WTC11 (cell line): ENCODE data around the gene FBN2. TPM values are rescaled to one million over a fixed set of nuclear protein-coding genes. Genes with fewer than 3 reads are reported as not detected.

Source experiments
- ATAC-seq: fragments of 200-7000 bp; cut with Tn5 transposase; 2 replicates; pipeline ENCODE4 v1.10.0; 2021; ENCODE audit warnings: mild to moderate bottlenecking, moderate library complexity
- CTCF ChIA-PET: fragments of 300-600 bp; sonication (Branson Sonifier 250); formaldehyde crosslinking; loops from one replicate; lab custom pipeline; 2021; ENCODE audit warnings: antibody characterized with exemption; lab: Charles Lee
- POLR2A ChIA-PET: fragments of 350-600 bp; sonication (Branson Sonifier 250); formaldehyde crosslinking; loops from one replicate; lab custom pipeline; 2021; ENCODE audit warnings: antibody characterized with exemption; lab: Charles Lee
- DNase-seq: peaks from one replicate; pipeline ENCODE4 v3.0.0; 2021; ENCODE audit warnings: low spot score
- H3K27ac Mint-ChIP-seq: 2 replicates; pipeline ENCODE4 v1.8.0; 2021; ENCODE audit warnings: mixed read lengths
- H3K27me3 Mint-ChIP-seq: 2 replicates; pipeline ENCODE4 v1.8.0; 2021; ENCODE audit warnings: low read depth, mild to moderate bottlenecking, moderate library complexity, mixed read lengths
- H3K36me3 Mint-ChIP-seq: 2 replicates; pipeline ENCODE4 v1.8.0; 2021; ENCODE audit warnings: mixed read lengths
- H3K4me1 Mint-ChIP-seq: 2 replicates; pipeline ENCODE4 v1.8.0; 2022; ENCODE audit warnings: mixed read lengths
- H3K4me3 Mint-ChIP-seq: 2 replicates; pipeline ENCODE4 v1.8.0; 2021; ENCODE audit warnings: mild to moderate bottlenecking, moderate library complexity, mixed read lengths
- H3K9me3 Mint-ChIP-seq: 2 replicates; pipeline ENCODE4 v1.8.0; 2021; ENCODE audit warnings: mixed read lengths
- ATF6 ChIP-seq: sonication (generic); formaldehyde crosslinking; IDR thresholded peaks from 2 replicates; pipeline ENCODE4 v1.8.1; 2023; ENCODE audit warnings: mild to moderate bottlenecking, missing genetic modification reagents
- E2F4 ChIP-seq: sonication (generic); formaldehyde crosslinking; IDR thresholded peaks from 2 replicates; pipeline ENCODE4 v1.8.1; 2022; ENCODE audit warnings: low read depth, mild to moderate bottlenecking, moderate library complexity, missing genetic modification reagents, borderline replicate concordance
- ETV6 ChIP-seq: sonication (generic); formaldehyde crosslinking; IDR thresholded peaks from 2 replicates; pipeline ENCODE4 v1.8.1; 2022; ENCODE audit warnings: mild to moderate bottlenecking, missing genetic modification reagents
- NFYB ChIP-seq: sonication (generic); formaldehyde crosslinking; conservative IDR thresholded peaks from 2 replicates; pipeline ENCODE4 v1.8.0; 2022; ENCODE audit warnings: low read depth, missing genetic modification reagents
- OVOL2 ChIP-seq: fragments of 250-450 bp; sonication (Bioruptor Pico); IDR thresholded peaks from 2 replicates; pipeline ENCODE4 v1.9.0; 2021; ENCODE audit warnings: mild to moderate bottlenecking, borderline replicate concordance
- PREB ChIP-seq: sonication (generic); formaldehyde crosslinking; IDR thresholded peaks from 2 replicates; pipeline ENCODE4 v1.8.1; 2022; ENCODE audit warnings: mild to moderate bottlenecking, missing genetic modification reagents, moderate library complexity, borderline replicate concordance
- SMAD3 ChIP-seq: sonication (generic); formaldehyde crosslinking; IDR thresholded peaks from 2 replicates; pipeline ENCODE4 v1.8.0; 2022; ENCODE audit warnings: missing genetic modification reagents, mild to moderate bottlenecking, borderline replicate concordance
- SP1 ChIP-seq: sonication (generic); formaldehyde crosslinking; conservative IDR thresholded peaks from 2 replicates; pipeline ENCODE4 v1.8.1; 2022; ENCODE audit warnings: missing genetic modification reagents
- TEAD1 ChIP-seq: sonication (generic); formaldehyde crosslinking; IDR thresholded peaks from 2 replicates; pipeline ENCODE4 v1.8.0; 2022; ENCODE audit warnings: mild to moderate bottlenecking, missing genetic modification reagents
- USF2 ChIP-seq: sonication (generic); formaldehyde crosslinking; IDR thresholded peaks from 2 replicates; pipeline ENCODE4 v1.8.1; 2023; ENCODE audit warnings: mild to moderate bottlenecking, missing genetic modification reagents, moderate library complexity
- ZBTB43 ChIP-seq: sonication (generic); formaldehyde crosslinking; IDR thresholded peaks from 2 replicates; pipeline ENCODE4 v1.8.1; 2023; ENCODE audit warnings: mild to moderate bottlenecking, missing genetic modification reagents
- ZNF138 ChIP-seq: sonication (generic); formaldehyde crosslinking; conservative IDR thresholded peaks from 2 replicates; pipeline ENCODE4 v1.8.1; 2022; ENCODE audit warnings: mild to moderate bottlenecking, moderate library complexity, missing genetic modification reagents
- ZNF219 ChIP-seq: sonication (generic); formaldehyde crosslinking; IDR thresholded peaks from 2 replicates; pipeline ENCODE4 v1.8.0; 2023; ENCODE audit warnings: missing genetic modification reagents, mild to moderate bottlenecking, borderline replicate concordance
- ZNF671 ChIP-seq: fragments of 250-450 bp; sonication (Bioruptor Pico); IDR thresholded peaks from 2 replicates; pipeline ENCODE4 v1.8.0; 2021; ENCODE audit warnings: mild to moderate bottlenecking
- total RNA-seq: library from RNA; stranded (reverse); gene quantifications from 3 replicates; pipeline ENCODE4 v1.2.3, GENCODE V29; 2021
- TF ChIP-seq, protein P1 (sequence below): sonication (generic); formaldehyde crosslinking; IDR thresholded peaks from 2 replicates; pipeline ENCODE4 v1.8.0; 2022; ENCODE audit warnings: mild to moderate bottlenecking, missing genetic modification reagents
- TF ChIP-seq, protein P2 (sequence below): fragments of 250-450 bp; sonication (Bioruptor Pico); IDR thresholded peaks from 2 replicates; pipeline ENCODE4 v1.9.0; 2021; ENCODE audit warnings: mild to moderate bottlenecking
- TF ChIP-seq, protein P3 (sequence below): fragments of 250-450 bp; sonication (Bioruptor Pico); IDR thresholded peaks from 2 replicates; pipeline ENCODE4 v1.8.0; 2021; ENCODE audit warnings: mild to moderate bottlenecking
- TF ChIP-seq, protein P4 (sequence below): sonication (generic); formaldehyde crosslinking; IDR thresholded peaks from 2 replicates; pipeline ENCODE4 v1.8.0; 2022; ENCODE audit warnings: missing genetic modification reagents
- TF ChIP-seq, protein P5 (sequence below): fragments of 250-450 bp; sonication (Bioruptor Pico); IDR thresholded peaks from 2 replicates; pipeline ENCODE4 v1.9.0; 2021; ENCODE audit warnings: mild to moderate bottlenecking, borderline replicate concordance

The FBN2 gene
- total RNA-seq, 1 experiment from 2014 or later, result 56.7 TPM

DNA sequence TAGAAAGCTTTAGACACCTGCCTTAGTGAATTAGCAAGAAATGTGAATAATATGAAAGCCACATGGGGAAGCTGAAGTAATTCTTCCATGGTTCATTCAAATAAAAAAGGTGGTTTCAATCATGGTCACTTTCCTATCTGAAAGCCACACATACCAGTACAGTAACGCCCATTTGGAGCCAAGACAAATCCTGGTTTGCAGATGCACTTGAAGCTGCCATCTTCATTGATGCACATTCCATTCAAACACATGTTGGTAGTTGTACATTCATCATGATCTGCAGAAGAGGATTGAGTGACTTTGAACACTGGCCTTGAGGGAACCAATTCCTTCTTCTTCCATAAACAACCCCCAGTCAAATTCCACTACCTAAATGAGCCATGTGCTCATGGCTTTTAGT, 161.5 kb downstream of the FBN2 start:
- ChIA-PET CTCF (no interaction called here), POLR2A (no interaction called here)
- Mint-ChIP-seq H3K9me3 (no peaks in the 10 kb centered on the region), H3K27ac (no peak overlapping the region), H3K4me3 (no peak overlapping the region), H3K36me3 (no peaks in the 10 kb centered on the region), H3K27me3 (no peaks in the 10 kb centered on the region), H3K4me1 (no peaks in the 10 kb centered on the region)
- ATAC-seq (no peak), DNase-seq (no peak)
- no peak for TF ChIP-seq USF2 (CRISPR knock-in tag)
- TF ChIP-seq ZBTB43, result no peak
- no peak for TF ChIP-seq TEAD1
- no peak for TF ChIP-seq ZNF219 (CRISPR knock-in tag)
- TF ChIP-seq, protein P1, sequence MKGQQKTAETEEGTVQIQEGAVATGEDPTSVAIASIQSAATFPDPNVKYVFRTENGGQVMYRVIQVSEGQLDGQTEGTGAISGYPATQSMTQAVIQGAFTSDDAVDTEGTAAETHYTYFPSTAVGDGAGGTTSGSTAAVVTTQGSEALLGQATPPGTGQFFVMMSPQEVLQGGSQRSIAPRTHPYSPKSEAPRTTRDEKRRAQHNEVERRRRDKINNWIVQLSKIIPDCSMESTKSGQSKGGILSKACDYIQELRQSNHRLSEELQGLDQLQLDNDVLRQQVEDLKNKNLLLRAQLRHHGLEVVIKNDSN (CRISPR knock-in tag), result no peak
- no peak for TF ChIP-seq ZNF138
- TF ChIP-seq SMAD3, result no peak
- no peak for TF ChIP-seq ZNF671 (CRISPR knock-in tag)
- TF ChIP-seq NFYB, result no peak
- TF ChIP-seq, protein P2, sequence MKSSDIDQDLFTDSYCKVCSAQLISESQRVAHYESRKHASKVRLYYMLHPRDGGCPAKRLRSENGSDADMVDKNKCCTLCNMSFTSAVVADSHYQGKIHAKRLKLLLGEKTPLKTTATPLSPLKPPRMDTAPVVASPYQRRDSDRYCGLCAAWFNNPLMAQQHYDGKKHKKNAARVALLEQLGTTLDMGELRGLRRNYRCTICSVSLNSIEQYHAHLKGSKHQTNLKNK (CRISPR knock-in tag), result no peak
- TF ChIP-seq SP1 (CRISPR knock-in tag), result no peak
- no peak for TF ChIP-seq PREB (CRISPR knock-in tag)
- TF ChIP-seq, protein P3, sequence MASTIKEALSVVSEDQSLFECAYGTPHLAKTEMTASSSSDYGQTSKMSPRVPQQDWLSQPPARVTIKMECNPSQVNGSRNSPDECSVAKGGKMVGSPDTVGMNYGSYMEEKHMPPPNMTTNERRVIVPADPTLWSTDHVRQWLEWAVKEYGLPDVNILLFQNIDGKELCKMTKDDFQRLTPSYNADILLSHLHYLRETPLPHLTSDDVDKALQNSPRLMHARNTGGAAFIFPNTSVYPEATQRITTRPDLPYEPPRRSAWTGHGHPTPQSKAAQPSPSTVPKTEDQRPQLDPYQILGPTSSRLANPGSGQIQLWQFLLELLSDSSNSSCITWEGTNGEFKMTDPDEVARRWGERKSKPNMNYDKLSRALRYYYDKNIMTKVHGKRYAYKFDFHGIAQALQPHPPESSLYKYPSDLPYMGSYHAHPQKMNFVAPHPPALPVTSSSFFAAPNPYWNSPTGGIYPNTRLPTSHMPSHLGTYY (CRISPR knock-in tag), result no peak
- TF ChIP-seq OVOL2, result no peak
- no peak for TF ChIP-seq E2F4
- no peak for TF ChIP-seq ATF6 (CRISPR knock-in tag)
- TF ChIP-seq, protein P4, sequence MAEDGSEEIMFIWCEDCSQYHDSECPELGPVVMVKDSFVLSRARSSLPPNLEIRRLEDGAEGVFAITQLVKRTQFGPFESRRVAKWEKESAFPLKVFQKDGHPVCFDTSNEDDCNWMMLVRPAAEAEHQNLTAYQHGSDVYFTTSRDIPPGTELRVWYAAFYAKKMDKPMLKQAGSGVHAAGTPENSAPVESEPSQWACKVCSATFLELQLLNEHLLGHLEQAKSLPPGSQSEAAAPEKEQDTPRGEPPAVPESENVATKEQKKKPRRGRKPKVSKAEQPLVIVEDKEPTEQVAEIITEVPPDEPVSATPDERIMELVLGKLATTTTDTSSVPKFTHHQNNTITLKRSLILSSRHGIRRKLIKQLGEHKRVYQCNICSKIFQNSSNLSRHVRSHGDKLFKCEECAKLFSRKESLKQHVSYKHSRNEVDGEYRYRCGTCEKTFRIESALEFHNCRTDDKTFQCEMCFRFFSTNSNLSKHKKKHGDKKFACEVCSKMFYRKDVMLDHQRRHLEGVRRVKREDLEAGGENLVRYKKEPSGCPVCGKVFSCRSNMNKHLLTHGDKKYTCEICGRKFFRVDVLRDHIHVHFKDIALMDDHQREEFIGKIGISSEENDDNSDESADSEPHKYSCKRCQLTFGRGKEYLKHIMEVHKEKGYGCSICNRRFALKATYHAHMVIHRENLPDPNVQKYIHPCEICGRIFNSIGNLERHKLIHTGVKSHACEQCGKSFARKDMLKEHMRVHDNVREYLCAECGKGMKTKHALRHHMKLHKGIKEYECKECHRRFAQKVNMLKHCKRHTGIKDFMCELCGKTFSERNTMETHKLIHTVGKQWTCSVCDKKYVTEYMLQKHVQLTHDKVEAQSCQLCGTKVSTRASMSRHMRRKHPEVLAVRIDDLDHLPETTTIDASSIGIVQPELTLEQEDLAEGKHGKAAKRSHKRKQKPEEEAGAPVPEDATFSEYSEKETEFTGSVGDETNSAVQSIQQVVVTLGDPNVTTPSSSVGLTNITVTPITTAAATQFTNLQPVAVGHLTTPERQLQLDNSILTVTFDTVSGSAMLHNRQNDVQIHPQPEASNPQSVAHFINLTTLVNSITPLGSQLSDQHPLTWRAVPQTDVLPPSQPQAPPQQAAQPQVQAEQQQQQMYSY (CRISPR knock-in tag), result no peak
- TF ChIP-seq ETV6, result no peak
- TF ChIP-seq, protein P5, sequence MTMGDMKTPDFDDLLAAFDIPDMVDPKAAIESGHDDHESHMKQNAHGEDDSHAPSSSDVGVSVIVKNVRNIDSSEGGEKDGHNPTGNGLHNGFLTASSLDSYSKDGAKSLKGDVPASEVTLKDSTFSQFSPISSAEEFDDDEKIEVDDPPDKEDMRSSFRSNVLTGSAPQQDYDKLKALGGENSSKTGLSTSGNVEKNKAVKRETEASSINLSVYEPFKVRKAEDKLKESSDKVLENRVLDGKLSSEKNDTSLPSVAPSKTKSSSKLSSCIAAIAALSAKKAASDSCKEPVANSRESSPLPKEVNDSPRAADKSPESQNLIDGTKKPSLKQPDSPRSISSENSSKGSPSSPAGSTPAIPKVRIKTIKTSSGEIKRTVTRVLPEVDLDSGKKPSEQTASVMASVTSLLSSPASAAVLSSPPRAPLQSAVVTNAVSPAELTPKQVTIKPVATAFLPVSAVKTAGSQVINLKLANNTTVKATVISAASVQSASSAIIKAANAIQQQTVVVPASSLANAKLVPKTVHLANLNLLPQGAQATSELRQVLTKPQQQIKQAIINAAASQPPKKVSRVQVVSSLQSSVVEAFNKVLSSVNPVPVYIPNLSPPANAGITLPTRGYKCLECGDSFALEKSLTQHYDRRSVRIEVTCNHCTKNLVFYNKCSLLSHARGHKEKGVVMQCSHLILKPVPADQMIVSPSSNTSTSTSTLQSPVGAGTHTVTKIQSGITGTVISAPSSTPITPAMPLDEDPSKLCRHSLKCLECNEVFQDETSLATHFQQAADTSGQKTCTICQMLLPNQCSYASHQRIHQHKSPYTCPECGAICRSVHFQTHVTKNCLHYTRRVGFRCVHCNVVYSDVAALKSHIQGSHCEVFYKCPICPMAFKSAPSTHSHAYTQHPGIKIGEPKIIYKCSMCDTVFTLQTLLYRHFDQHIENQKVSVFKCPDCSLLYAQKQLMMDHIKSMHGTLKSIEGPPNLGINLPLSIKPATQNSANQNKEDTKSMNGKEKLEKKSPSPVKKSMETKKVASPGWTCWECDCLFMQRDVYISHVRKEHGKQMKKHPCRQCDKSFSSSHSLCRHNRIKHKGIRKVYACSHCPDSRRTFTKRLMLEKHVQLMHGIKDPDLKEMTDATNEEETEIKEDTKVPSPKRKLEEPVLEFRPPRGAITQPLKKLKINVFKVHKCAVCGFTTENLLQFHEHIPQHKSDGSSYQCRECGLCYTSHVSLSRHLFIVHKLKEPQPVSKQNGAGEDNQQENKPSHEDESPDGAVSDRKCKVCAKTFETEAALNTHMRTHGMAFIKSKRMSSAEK (CRISPR knock-in tag), result no peak
